ENCODE data around the gene SCN8A.

The SCN8A gene

DNA sequence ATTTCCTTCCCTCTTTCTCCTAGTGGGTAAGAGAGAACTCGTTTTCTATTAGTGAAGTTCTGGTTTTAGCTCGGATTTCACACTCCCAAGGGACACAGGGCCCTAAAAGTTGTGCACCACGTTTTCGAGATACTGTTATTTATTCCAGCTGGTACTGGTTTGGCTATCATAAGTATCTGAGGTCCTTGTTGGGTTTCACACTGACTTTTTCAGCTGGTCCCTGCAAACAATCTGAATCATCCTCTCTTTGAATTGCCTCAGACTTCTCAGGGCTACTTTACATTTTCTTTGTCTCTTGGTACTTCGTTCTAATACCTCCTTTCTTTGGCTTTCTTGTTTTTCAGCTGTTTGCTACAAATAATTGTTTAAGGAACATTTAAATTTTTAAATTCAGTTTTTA, 75.7 kb downstream of the SCN8A start:
- TF ChIP-seq CTCF (IDR thresholded peaks at IDR 0.05; ENCODE audit: insufficient read depth, low read length): no peak
- TF ChIP-seq POLR2AphosphoS5 (IDR thresholded peaks at IDR 0.05; ENCODE audit: low read depth): no peak
- no peak for TF ChIP-seq GABPA (IDR thresholded peaks at IDR 0.05; ENCODE audit: low read depth)
- no peak for TF ChIP-seq SPI1 (IDR thresholded peaks at IDR 0.05; ENCODE audit: borderline replicate concordance, low read depth)
- Histone ChIP-seq H3K27ac (replicated peaks) (no peak overlapping the region), H3K27me3 (ENCODE audit: insufficient read depth, poor library complexity, severe bottlenecking) (peaks cover 2% of the 10 kb centered on the region), H3K4me3 (replicated peaks; ENCODE audit: insufficient read depth, low read length) (no peak overlapping the region)
- DNase-seq (ENCODE audit: low read depth in 1 of 2, low spot score in 1 of 2): no peak

DNA sequence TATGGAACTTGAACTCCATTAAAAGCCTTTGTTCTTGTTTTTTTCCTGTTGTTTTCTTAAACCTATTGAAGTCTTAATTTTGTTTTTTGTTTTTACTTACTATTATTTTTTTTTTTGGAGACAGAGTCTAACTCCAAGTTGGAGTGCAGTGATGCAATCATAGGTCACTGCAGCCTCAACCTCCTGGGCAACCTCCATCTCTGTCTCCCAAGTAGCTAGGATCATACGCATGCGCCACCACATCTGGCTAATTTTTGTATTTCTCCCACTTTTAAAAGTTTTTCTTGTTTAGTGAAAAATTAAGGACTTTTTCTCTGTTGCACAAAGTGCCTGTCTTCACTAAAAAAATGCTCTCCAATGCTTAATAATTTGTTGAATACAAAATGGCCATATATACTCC, 76.2 kb downstream of the SCN8A start:
- H3K27me3 ChIP-seq (ENCODE audit: insufficient read depth, poor library complexity, severe bottlenecking): peaks cover 2% of the 10 kb centered on the region
- no peak overlapping the region for H3K27ac ChIP-seq (replicated peaks)

DNA sequence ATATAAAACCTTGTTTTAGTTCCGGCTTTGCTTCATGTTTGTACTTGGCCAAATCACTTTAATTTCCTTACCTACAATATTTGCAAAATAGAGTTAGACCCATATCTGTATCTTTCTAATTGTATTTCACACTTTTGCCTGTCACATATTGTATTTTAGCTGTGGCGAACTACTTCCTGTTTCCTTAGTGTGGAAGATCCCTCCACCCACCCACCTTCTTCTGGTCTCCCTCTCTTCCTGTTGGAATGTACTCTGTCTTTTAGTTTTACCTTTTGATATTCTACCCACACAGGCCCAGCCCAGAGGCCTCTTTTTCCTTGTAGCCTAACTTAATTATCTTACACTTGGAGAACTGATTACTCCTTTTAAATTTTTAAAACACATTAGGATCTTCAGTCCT, 78.2 kb downstream of the SCN8A start:
- H3K27ac ChIP-seq (replicated peaks): no peak overlapping the region
- DNase-seq (ENCODE audit: low read depth in 1 of 2, low spot score in 1 of 2): no peak
- peaks cover 8% of the 10 kb centered on the region for H3K27me3 ChIP-seq (ENCODE audit: insufficient read depth, poor library complexity, severe bottlenecking)
- H3K4me3 ChIP-seq (replicated peaks; ENCODE audit: insufficient read depth, low read length): no peak overlapping the region
- TF ChIP-seq POLR2AphosphoS5 (IDR thresholded peaks at IDR 0.05; ENCODE audit: low read depth): no peak
- TF ChIP-seq GABPA (IDR thresholded peaks at IDR 0.05; ENCODE audit: low read depth): no peak
- no peak for TF ChIP-seq SPI1 (IDR thresholded peaks at IDR 0.05; ENCODE audit: borderline replicate concordance, low read depth)
- TF ChIP-seq REST (IDR thresholded peaks at IDR 0.05; ENCODE audit: insufficient replicate concordance, low read depth): no peak
- no peak for TF ChIP-seq CTCF (IDR thresholded peaks at IDR 0.05; ENCODE audit: insufficient read depth, low read length)

More for the DNA sequence above, 76.2 kb downstream of the SCN8A start:
- no peak for DNase-seq (ENCODE audit: low read depth in 1 of 2, low spot score in 1 of 2)
- H3K4me3 ChIP-seq (replicated peaks; ENCODE audit: insufficient read depth, low read length): no peak overlapping the region
- no peak for TF ChIP-seq SPI1 (IDR thresholded peaks at IDR 0.05; ENCODE audit: borderline replicate concordance, low read depth)
- TF ChIP-seq CTCF (IDR thresholded peaks at IDR 0.05; ENCODE audit: insufficient read depth, low read length): no peak
- no peak for TF ChIP-seq REST (IDR thresholded peaks at IDR 0.05; ENCODE audit: insufficient replicate concordance, low read depth)
- TF ChIP-seq GABPA (IDR thresholded peaks at IDR 0.05; ENCODE audit: low read depth): no peak
- no peak for TF ChIP-seq POLR2AphosphoS5 (IDR thresholded peaks at IDR 0.05; ENCODE audit: low read depth)

DNA sequence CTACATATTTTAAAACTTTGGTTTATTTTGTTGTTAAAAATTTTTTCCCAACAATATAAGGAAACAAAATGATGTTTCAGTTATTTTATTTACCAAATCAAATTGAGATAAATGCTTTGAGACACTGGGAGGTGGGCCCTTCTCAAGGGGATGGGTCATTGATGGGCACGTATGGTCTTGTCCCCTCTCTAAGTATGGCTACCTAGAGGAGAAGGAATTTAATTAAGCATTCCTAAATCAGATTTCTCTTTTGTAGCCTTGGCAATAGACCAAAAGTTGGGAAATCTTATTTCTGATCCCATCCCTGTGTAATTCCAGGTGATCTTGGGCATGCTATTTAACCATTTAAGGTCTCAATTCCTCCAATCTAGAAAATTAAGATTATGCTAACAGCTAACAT, 79.0 kb downstream of the SCN8A start:
- no peak for DNase-seq (ENCODE audit: low read depth in 1 of 2, low spot score in 1 of 2)
- TF ChIP-seq SPI1 (IDR thresholded peaks at IDR 0.05; ENCODE audit: borderline replicate concordance, low read depth): no peak
- TF ChIP-seq CTCF (IDR thresholded peaks at IDR 0.05; ENCODE audit: insufficient read depth, low read length): no peak
- no peak for TF ChIP-seq POLR2AphosphoS5 (IDR thresholded peaks at IDR 0.05; ENCODE audit: low read depth)
- TF ChIP-seq REST (IDR thresholded peaks at IDR 0.05; ENCODE audit: insufficient replicate concordance, low read depth): no peak
- TF ChIP-seq GABPA (IDR thresholded peaks at IDR 0.05; ENCODE audit: low read depth): no peak
- H3K27ac ChIP-seq (replicated peaks): no peak overlapping the region
- H3K27me3 ChIP-seq (ENCODE audit: insufficient read depth, poor library complexity, severe bottlenecking): peaks cover 14% of the 10 kb centered on the region
- no peak overlapping the region for H3K4me3 ChIP-seq (replicated peaks; ENCODE audit: insufficient read depth, low read length)

Measured in HL-60 (cell line).